Duodenal mucosa (tissue), 2 donors: Measurements from ENCODE around the gene RAPGEF1.
"Not testable (repeated sequence)": the region's sequence is repeated elsewhere in the genome, so short reads cannot be mapped to it uniquely, and the experiment has no call there.

Experiments
- H3K27ac ChIP-seq: one replicate; pipeline ENCODE4 v1.7.0; 2013; ENCODE audit warnings: low read depth, low read length
- H3K27me3 ChIP-seq, 2 donors: one replicate each; pipeline ENCODE4 v1.7.0; 2013; ENCODE audit warnings: low read length in 2 of 2, control low read depth in 1 of 2; ENCODE audit not compliant: insufficient read depth in 2 of 2, control insufficient read depth in 1 of 2
- H3K36me3 ChIP-seq, 2 donors: one replicate each; pipeline ENCODE4 v1.7.0; 2013; ENCODE audit warnings: low read length in 2 of 2, control low read depth in 1 of 2; ENCODE audit not compliant: insufficient read depth in 2 of 2, control insufficient read depth in 1 of 2
- H3K4me1 ChIP-seq, 2 donors: one replicate each; pipeline ENCODE4 v1.7.0; 2013; ENCODE audit warnings: low read length in 2 of 2, control low read depth in 1 of 2; ENCODE audit not compliant: insufficient read depth in 2 of 2, control insufficient read depth in 1 of 2
- H3K4me3 ChIP-seq, 2 donors: one replicate each; pipeline ENCODE4 v1.7.0; 2013; ENCODE audit warnings: low read length in 2 of 2, low read depth in 1 of 2
- H3K9ac ChIP-seq, 2 donors: one replicate each; pipeline ENCODE4 v1.7.0; 2013; ENCODE audit warnings: low read length in 2 of 2, low read depth in 1 of 2
- H3K9me3 ChIP-seq, 2 donors: one replicate each; pipeline ENCODE4 v1.7.0; 2013; ENCODE audit warnings: low read length in 2 of 2, control low read depth in 1 of 2; ENCODE audit not compliant: control insufficient read depth in 1 of 2

The RAPGEF1 gene

GRCh38 chr9:131555841-131556673 lies 183.8 kb downstream of the RAPGEF1 start:
- Histone ChIP-seq H3K27ac (no peak overlapping the region), H3K4me1 (no peaks in the 10 kb centered on the region), H3K27me3 (peaks cover 0 to 13% of the 10 kb centered on the region in 2 donors), H3K36me3 (no peaks in the 10 kb centered on the region), H3K9me3 (no peaks in the 10 kb centered on the region), H3K4me3 (no peak overlapping the region), H3K9ac (no peak overlapping the region)

- Histone ChIP-seq H3K4me1 (no peaks in the 10 kb centered on the region), H3K4me3 (no peak overlapping the region), H3K36me3 (no peaks in the 10 kb centered on the region), H3K9ac (no peak overlapping the region), H3K27me3 (peaks cover 0 to 13% of the 10 kb centered on the region in 2 donors), H3K9me3 (no peaks in the 10 kb centered on the region), H3K27ac (no peak overlapping the region)
Observed at GRCh38 chr9:131554843-131555351, 185.0 kb downstream of the RAPGEF1 start.

GRCh38 chr9:131554087-131554842 lies 185.6 kb downstream of the RAPGEF1 start:
- no peaks in the 10 kb centered on the region for H3K36me3 ChIP-seq
- H3K4me3 ChIP-seq: no peak overlapping the region
- no peak overlapping the region for H3K9ac ChIP-seq
- H3K9me3 ChIP-seq: no peaks in the 10 kb centered on the region
- H3K27me3 ChIP-seq: peaks cover 0 to 13% of the 10 kb centered on the region in 2 donors
- no peaks in the 10 kb centered on the region for H3K4me1 ChIP-seq
- no peak overlapping the region for H3K27ac ChIP-seq

DNA sequence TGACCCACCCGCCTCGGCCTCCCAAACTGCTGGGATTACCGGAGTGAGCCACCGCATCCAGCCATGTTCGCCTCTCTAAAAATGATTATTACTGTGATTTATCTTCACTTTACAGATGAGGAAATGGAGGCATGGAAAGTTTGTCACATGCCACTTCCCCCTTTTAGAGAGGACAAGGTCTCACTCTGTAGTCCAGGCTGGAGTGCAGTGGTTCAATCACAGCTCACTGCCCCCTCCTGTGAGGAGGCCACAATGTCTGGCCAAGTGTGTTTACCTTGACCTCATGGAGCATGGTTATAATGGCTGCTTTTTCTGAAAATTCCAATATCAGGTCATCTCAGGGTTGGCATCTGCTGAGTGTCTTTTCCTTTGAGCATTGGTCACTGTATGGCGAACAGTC lies 187.8 kb downstream of the RAPGEF1 start:
- H3K27me3 ChIP-seq: peaks cover 0 to 17% of the 10 kb centered on the region in 2 donors
- H3K4me1 ChIP-seq: no peaks in the 10 kb centered on the region
- H3K27ac ChIP-seq: no peak overlapping the region
- no peak overlapping the region for H3K4me3 ChIP-seq
- H3K36me3 ChIP-seq: no peaks in the 10 kb centered on the region
- H3K9ac ChIP-seq: no peak overlapping the region
- H3K9me3 ChIP-seq: no peaks in the 10 kb centered on the region

- H3K4me1 ChIP-seq, H3K9me3 ChIP-seq, H3K4me3 ChIP-seq, H3K9ac ChIP-seq, H3K36me3 ChIP-seq, H3K27ac ChIP-seq: not testable (repeated sequence)
- H3K27me3 ChIP-seq: peaks cover 8 to 24% of the 10 kb centered on the region in 2 donors
Observed at GRCh38 chr9:131550465-131550864, 189.4 kb downstream of the RAPGEF1 start.

DNA sequence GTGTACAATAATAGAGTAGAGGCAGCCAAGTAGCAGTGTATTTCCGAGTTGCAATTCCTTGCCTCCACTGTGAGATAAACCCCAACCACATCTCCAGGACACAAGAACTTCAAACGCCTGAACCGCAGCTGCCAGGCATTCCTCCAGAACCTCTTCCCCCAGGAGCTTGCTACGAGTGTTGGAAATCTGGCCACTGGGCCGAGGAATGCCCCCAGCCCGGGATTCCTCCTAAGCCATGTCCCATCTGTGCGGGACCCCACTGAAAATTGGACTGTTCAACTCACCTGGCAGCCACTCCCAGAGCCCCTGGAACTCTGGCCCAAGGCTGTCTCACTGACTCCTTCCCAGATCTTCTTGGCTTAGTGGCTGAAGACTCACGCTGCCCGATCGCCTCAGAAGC lies 190.7 kb downstream of the RAPGEF1 start:
- H3K4me3 ChIP-seq, H3K27ac ChIP-seq, H3K9me3 ChIP-seq, H3K4me1 ChIP-seq, H3K36me3 ChIP-seq, H3K9ac ChIP-seq: not testable (repeated sequence)
- peaks cover 8 to 24% of the 10 kb centered on the region in 2 donors for H3K27me3 ChIP-seq

DNA sequence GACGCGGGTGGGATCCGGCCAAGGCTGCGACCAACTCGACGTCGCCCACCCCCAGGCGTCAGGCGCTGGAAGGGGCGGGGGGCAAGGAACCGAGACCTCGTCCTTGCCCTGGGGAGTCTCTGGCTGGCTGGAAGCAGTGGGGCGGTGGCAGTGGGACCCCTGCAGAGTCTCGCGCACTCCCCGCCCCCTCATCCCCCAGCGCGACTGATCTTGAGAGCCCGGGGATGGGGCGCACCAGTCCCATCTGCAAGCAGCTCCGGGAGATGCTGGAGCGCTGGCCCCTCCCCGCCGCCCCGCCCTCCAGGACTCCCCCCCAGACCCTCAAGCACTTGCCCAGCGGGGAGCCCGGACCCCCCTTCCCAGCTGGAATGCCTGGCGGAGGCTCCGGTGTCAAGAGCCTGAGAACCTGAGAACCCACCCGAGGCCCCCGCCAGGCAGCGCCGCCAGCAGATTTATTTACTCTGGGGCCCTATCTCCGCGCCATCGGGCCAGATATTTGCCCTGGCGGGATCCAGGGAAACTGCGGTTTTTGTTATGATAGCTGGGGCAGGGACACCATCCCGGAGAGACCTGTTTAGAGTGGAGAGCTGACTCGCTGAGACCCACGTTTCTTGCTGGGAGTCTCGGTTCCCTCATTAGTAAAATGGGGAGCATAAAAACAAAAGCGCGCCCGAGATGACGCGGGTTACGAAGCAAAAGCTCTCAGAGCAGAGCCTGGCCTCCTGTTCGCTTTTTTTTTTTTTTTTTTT lies 193.4 kb downstream of the RAPGEF1 start:
- no peaks in the 10 kb centered on the region for H3K36me3 ChIP-seq
- H3K9me3 ChIP-seq: peaks cover 10 to 11% of the 10 kb centered on the region in 2 donors
- H3K4me3 ChIP-seq: peak overlapping the region; percentile 36 to 51
- no peak overlapping the region for H3K9ac ChIP-seq
- H3K27ac ChIP-seq: no peak overlapping the region
- peaks cover 8 to 15% of the 10 kb centered on the region in 2 donors for H3K27me3 ChIP-seq
- H3K4me1 ChIP-seq: peaks cover 0 to 10% of the 10 kb centered on the region in 2 donors

DNA sequence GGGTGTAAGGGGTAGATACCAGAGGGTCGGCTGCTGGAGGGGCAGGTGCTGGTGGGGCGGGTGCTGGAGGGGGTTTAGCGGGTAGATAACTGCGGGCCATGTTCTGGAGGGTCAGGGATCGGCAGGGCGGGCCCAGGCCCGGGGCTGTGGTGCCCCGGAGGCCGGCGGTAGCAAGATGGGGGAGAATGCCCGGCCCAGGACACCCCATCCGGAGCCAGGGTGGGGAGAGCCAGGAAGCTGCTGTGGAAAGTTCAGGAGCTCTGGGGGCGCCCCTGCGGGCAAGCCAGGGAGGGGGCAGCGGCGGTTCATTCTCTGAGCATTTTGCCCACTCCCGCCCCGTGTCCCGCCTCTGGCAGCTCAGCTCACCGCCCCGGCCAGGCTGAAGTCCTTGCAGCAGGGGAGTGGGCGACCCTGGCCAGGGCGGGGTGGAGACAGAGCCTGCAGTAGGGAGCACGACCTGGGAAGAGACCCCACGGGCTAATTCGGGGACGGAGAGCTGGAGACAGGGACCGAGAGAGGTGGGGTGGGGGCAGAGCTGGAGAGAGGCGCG lies 194.0 kb downstream of the RAPGEF1 start:
- no peak overlapping the region for H3K9ac ChIP-seq
- H3K27me3 ChIP-seq: peaks cover 8 to 15% of the 10 kb centered on the region in 2 donors
- H3K9me3 ChIP-seq: peaks cover 10 to 11% of the 10 kb centered on the region in 2 donors
- H3K4me1 ChIP-seq: peaks cover 0 to 10% of the 10 kb centered on the region in 2 donors
- peak overlapping the region in 1 of 2 donors; percentile 10 for H3K4me3 ChIP-seq
- no peaks in the 10 kb centered on the region for H3K36me3 ChIP-seq
- no peak overlapping the region for H3K27ac ChIP-seq

GRCh38 chr9:131545003-131545785 lies 194.7 kb downstream of the RAPGEF1 start, which contains the start of gene PRRT1B:
Gene PRRT1B, plus strand, starts transcription at chr9:131545523. Its CDS starts 93 bp downstream, at chr9:131545616.
- no peaks in the 10 kb centered on the region for H3K36me3 ChIP-seq
- peaks cover 8 to 15% of the 10 kb centered on the region in 2 donors for H3K27me3 ChIP-seq
- H3K27ac ChIP-seq: no peak within 1 kb of the TSS
- peaks cover 0 to 10% of the 10 kb centered on the region in 2 donors for H3K4me1 ChIP-seq
- H3K4me3 ChIP-seq: peak within 1 kb of the TSS; percentile 53 to 58
- peaks cover 10 to 11% of the 10 kb centered on the region in 2 donors for H3K9me3 ChIP-seq
- H3K9ac ChIP-seq: peak within 1 kb of the TSS in 1 of 2 donors; percentile 43
